ENCODE measurements around the gene PGGHG.
A peak's percentile ranks its signal among the peaks of the same experiment; 100 is the strongest.
"Not testable (repeated sequence)": the region's sequence is repeated elsewhere in the genome, so short reads cannot be mapped to it uniquely, and the experiment has no call there.

PGGHG gene

DNA sequence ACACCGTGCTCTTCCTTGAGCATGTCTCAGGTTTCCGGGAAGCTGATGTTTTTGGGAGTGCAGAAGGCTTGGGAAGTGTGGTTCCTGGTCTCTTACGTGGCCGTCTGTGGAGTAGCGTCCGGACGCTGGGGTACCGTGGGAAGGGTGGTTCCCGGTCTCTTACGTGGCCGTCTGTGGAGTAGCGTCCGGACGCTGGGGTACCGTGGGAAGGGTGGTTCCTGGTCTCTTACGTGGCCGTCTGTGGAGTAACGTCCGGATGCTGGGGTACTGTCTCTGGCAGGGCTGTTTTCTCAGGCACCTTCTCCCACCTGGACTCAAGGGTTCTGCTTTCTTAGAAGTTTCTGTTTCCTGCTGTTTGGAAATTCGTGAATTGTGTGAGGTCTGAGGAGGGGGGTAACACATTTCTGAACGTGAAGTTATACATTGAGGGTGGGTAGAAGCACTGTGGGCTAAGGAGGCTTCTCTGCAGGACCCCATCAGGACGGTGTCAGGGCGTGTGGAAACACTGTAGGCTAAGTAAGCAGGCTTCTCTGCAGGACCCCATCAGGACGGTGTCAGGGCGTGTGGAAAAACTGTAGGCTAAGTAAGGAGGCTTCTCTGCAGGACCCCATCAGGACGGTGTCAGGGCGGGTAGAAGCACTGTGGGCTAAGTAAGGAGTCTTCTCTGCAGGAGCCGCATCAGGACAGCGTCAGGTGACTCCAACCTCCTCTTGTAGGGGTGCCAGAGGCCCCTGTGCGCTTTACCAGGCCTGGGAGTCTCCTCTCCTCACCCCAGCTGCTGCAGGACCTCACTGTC, 37.1 kb downstream of the PGGHG start:
- H4K20me1 ChIP-seq: no peaks in the 10 kb centered on the region
- H3K4me3 ChIP-seq: peak overlapping the region in 4 of 10 experiments; percentile 1 to 45 (median 9); a peak in 4 of 20 replicates
- no peaks in the 10 kb centered on the region for H3K36me3 ChIP-seq
- no peak for TF ChIP-seq Cebpa-rat (IDR thresholded peaks at IDR 0.05)
- H3K27ac ChIP-seq: peak overlapping the region; percentile 81 to 97 (median 93)
- peak overlapping the region; percentile 77 to 96 (median 91) for H3K4me2 ChIP-seq
- peaks cover 67 to 88% (median 78%) of the 10 kb centered on the region in 10 experiments for H3K4me1 ChIP-seq
- H3K9me3 ChIP-seq (replicated peaks in 1 of 11): peaks cover 0 to under 1% (median 0%) of the 10 kb centered on the region in 11 experiments; a peak in 1 of 22 replicates
- H3K27me3 ChIP-seq: peaks cover 0 to 7% (median 0%) of the 10 kb centered on the region in 11 experiments; a peak in 2 of 22 replicates
- H3K9ac ChIP-seq: peak overlapping the region; percentile 72 to 84 (median 80)

DNA sequence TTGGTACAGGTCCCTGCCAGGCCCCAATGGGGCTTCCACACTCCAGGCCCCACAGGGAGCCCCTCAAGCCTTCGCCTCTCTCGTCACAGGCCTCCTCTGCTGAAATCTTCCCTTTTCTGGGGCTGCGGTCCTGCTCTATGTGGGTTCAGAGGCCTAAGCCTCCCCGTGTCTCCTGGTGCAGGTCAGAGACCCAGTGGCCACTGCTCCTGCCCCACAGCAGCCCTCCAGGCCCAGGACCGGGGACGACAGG, 37.6 kb downstream of the PGGHG start:
- H3K36me3 ChIP-seq: no peaks in the 10 kb centered on the region
- peaks cover 0 to 12% (median 0%) of the 10 kb centered on the region in 11 experiments; a peak in 4 of 22 replicates for H3K27me3 ChIP-seq
- peak overlapping the region; percentile 81 to 97 (median 93) for H3K27ac ChIP-seq
- no peaks in the 10 kb centered on the region for H4K20me1 ChIP-seq
- H3K4me2 ChIP-seq: peak overlapping the region; percentile 77 to 96 (median 91)
- peaks cover 0 to 6% (median 0%) of the 10 kb centered on the region in 11 experiments; a peak in 6 of 22 replicates for H3K9me3 ChIP-seq (replicated peaks in 1 of 11)
- peak overlapping the region in 4 of 10 experiments; percentile 1 to 45 (median 9); a peak in 6 of 20 replicates for H3K4me3 ChIP-seq
- no peak for TF ChIP-seq Cebpa-rat (IDR thresholded peaks at IDR 0.05)
- peak overlapping the region; percentile 72 to 84 (median 80) for H3K9ac ChIP-seq
- peaks cover 72 to 92% (median 82%) of the 10 kb centered on the region in 10 experiments for H3K4me1 ChIP-seq

- peaks cover 0 to 12% (median 0%) of the 10 kb centered on the region in 11 experiments; a peak in 4 of 22 replicates for H3K27me3 ChIP-seq
- peaks cover 77 to 97% (median 87%) of the 10 kb centered on the region in 10 experiments for H3K4me1 ChIP-seq
- H3K9me3 ChIP-seq (replicated peaks in 1 of 11): peaks cover 0 to 11% (median 0%) of the 10 kb centered on the region in 11 experiments; a peak in 6 of 22 replicates
- H3K4me2 ChIP-seq: peak overlapping the region; percentile 77 to 96 (median 91)
- no peaks in the 10 kb centered on the region for H4K20me1 ChIP-seq
- peak overlapping the region; percentile 81 to 97 (median 93) for H3K27ac ChIP-seq
- H3K9ac ChIP-seq: peak overlapping the region; percentile 72 to 84 (median 80)
- TF ChIP-seq Cebpa-rat (IDR thresholded peaks at IDR 0.05): no peak
- no peaks in the 10 kb centered on the region for H3K36me3 ChIP-seq
- peak overlapping the region in 6 of 10 experiments; percentile 1 to 45 (median 14); a peak in 8 of 20 replicates for H3K4me3 ChIP-seq
These were observed 38.1 kb downstream of the PGGHG start for GRCh38 chr11:326842-327580.

DNA sequence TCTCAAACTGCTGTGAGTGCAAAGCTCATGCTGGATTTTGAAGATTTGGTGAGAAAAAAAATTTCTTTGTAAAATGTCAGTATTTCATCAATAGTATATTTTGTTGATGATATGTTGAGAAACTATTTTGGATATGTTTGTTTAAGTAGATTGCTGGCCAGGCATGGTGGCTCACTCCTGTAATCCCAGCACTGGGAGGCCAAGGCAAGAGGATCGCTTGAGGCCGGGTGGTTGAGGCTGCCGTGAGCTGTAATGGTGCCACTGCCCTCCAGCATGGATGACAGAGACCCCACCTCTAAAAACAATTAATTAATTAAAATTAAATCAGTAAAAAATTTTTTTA, 38.6 kb downstream of the PGGHG start:
- peak overlapping the region in 3 of 10 experiments; percentile 14 to 45 (median 28); a peak in 4 of 20 replicates for H3K4me3 ChIP-seq
- H3K4me1 ChIP-seq: peaks cover 82 to 98% (median 92%) of the 10 kb centered on the region in 10 experiments
- peaks cover 0 to 15% (median 0%) of the 10 kb centered on the region in 11 experiments; a peak in 6 of 22 replicates for H3K9me3 ChIP-seq (replicated peaks in 1 of 11)
- TF ChIP-seq Cebpa-rat (IDR thresholded peaks at IDR 0.05): no peak
- peaks cover 0 to 12% (median 0%) of the 10 kb centered on the region in 11 experiments; a peak in 4 of 22 replicates for H3K27me3 ChIP-seq
- peak overlapping the region; percentile 77 to 96 (median 91) for H3K4me2 ChIP-seq
- H3K9ac ChIP-seq: peak overlapping the region; percentile 72 to 84 (median 80); a peak in 21 of 22 replicates
- H4K20me1 ChIP-seq: no peaks in the 10 kb centered on the region
- H3K36me3 ChIP-seq: no peaks in the 10 kb centered on the region
- peak overlapping the region; percentile 81 to 97 (median 93) for H3K27ac ChIP-seq

GRCh38 chr11:328012-328411, 39.1 kb downstream of the PGGHG start:
- H3K27ac ChIP-seq: peak overlapping the region; percentile 26 to 97 (median 92); a peak in 18 of 22 replicates
- no peaks in the 10 kb centered on the region for H3K36me3 ChIP-seq
- H3K9ac ChIP-seq: peak overlapping the region in 10 of 11 experiments; percentile 6 to 84 (median 48); a peak in 12 of 22 replicates
- peaks cover 0 to 12% (median 0%) of the 10 kb centered on the region in 11 experiments; a peak in 4 of 22 replicates for H3K27me3 ChIP-seq
- H3K4me3 ChIP-seq: 0 out of 20 replicates have a peak overlapping the region, but pooled peaks of 1 of the 10 experiments have one; percentile 13
- TF ChIP-seq Cebpa-rat (IDR thresholded peaks at IDR 0.05): no peak
- H3K9me3 ChIP-seq (replicated peaks in 1 of 11): peaks cover 0 to 19% (median 2%) of the 10 kb centered on the region in 11 experiments; a peak in 11 of 22 replicates
- H3K4me1 ChIP-seq: peaks cover 87 to 98% (median 93%) of the 10 kb centered on the region in 10 experiments
- peak overlapping the region; percentile 77 to 96 (median 91) for H3K4me2 ChIP-seq
- H4K20me1 ChIP-seq: no peaks in the 10 kb centered on the region

DNA sequence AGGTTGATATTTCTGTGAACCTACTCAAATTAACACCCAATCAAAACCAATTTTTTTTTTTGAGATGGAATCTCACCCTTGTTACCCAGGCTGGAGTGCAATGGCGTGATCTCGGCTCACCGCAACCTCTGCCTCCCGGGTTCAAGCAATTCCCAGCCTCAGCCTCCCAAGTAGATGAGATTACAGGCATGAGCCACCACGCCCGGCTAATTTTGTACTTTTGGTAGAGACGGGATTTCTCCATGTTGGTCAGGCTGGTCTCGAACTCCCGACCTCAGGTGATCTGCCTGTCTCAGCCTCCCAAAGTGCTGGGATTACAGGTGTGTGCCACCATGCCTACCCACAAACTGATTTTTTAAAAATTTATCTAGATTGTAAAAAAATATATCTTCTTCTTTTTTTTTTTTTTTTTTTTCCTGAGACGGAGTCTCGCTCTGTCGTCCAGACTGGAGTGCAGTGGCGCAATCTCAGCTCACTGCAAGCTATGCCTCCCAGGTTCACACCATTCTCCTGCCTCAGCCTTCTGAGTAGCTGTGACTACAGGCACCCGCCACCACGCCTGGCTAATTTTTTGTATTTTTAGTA, 39.7 kb downstream of the PGGHG start:
- H3K9ac ChIP-seq: peak overlapping the region in 2 of 11 experiments; percentile 6 to 72; a peak in 5 of 22 replicates
- not testable (repeated sequence) for H3K4me3 ChIP-seq, H3K36me3 ChIP-seq, H4K20me1 ChIP-seq
- H3K27ac ChIP-seq: peak overlapping the region in 8 of 11 experiments; percentile 8 to 97 (median 92); a peak in 14 of 22 replicates
- peaks cover 84 to 100% (median 96%) of the 10 kb centered on the region in 10 experiments for H3K4me1 ChIP-seq
- H3K9me3 ChIP-seq (replicated peaks in 1 of 11): peaks cover 0 to 23% (median 5%) of the 10 kb centered on the region in 11 experiments; a peak in 11 of 22 replicates
- H3K4me2 ChIP-seq: peak overlapping the region; percentile 77 to 96 (median 91)
- H3K27me3 ChIP-seq: peaks cover 0 to 12% (median 0%) of the 10 kb centered on the region in 11 experiments; a peak in 4 of 22 replicates

DNA sequence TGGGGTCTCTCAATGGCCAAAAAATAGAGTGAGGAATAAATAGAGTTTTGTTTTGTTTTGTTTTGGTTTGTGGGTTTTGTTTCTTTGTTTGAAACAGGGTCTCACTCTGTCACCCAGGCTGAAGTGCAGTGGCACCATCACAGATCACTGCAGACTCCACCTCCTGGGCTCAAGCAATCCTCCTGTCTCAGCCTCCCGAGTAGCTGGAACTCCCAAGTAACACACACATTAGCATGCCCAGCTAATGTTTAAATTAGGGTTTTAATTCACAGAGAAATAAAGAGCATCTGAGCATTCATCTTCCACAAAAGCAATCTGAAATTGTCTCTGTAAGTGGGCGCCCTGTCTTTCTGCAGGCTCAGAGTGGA, 40.9 kb downstream of the PGGHG start:
- H3K27me3 ChIP-seq: peaks cover 0 to 12% (median 0%) of the 10 kb centered on the region in 11 experiments; a peak in 4 of 22 replicates
- peaks cover 0 to 23% (median 6%) of the 10 kb centered on the region in 11 experiments; a peak in 11 of 22 replicates for H3K9me3 ChIP-seq (replicated peaks in 1 of 11)
- H3K4me1 ChIP-seq: peaks cover 78 to 99% (median 92%) of the 10 kb centered on the region in 10 experiments
- H3K4me3 ChIP-seq: no peak overlapping the region
- H3K9ac ChIP-seq: no peak overlapping the region; a peak in 1 of 22 replicates
- no peaks in the 10 kb centered on the region for H4K20me1 ChIP-seq
- H3K4me2 ChIP-seq: peak overlapping the region; percentile 70 to 96 (median 88)
- H3K27ac ChIP-seq: peak overlapping the region in 3 of 11 experiments; percentile 11 to 42 (median 24); a peak in 4 of 22 replicates
- H3K36me3 ChIP-seq: no peaks in the 10 kb centered on the region
- no peak for TF ChIP-seq Cebpa-rat (IDR thresholded peaks at IDR 0.05)

GRCh38 chr11:330307-330693, 41.4 kb downstream of the PGGHG start:
- H3K4me3 ChIP-seq: peak overlapping the region in 1 of 10 experiments; percentile 3; a peak in 1 of 20 replicates
- no peaks in the 10 kb centered on the region for H3K36me3 ChIP-seq
- TF ChIP-seq Cebpa-rat (IDR thresholded peaks at IDR 0.05): no peak
- peaks cover 78 to 99% (median 92%) of the 10 kb centered on the region in 10 experiments for H3K4me1 ChIP-seq
- peak overlapping the region; percentile 70 to 96 (median 87) for H3K4me2 ChIP-seq
- peak overlapping the region in 4 of 11 experiments; percentile 12 to 43 (median 33); a peak in 8 of 22 replicates for H3K27ac ChIP-seq
- peaks cover 0 to 12% (median 0%) of the 10 kb centered on the region in 11 experiments; a peak in 4 of 22 replicates for H3K27me3 ChIP-seq
- H3K9ac ChIP-seq: peak overlapping the region in 3 of 11 experiments; percentile 32 to 47 (median 39); a peak in 4 of 22 replicates
- H4K20me1 ChIP-seq: no peaks in the 10 kb centered on the region
- peaks cover 0 to 23% (median 6%) of the 10 kb centered on the region in 11 experiments; a peak in 11 of 22 replicates for H3K9me3 ChIP-seq (replicated peaks in 1 of 11)
